ENCODE measurements around the gene TMEM255B.

DNA sequence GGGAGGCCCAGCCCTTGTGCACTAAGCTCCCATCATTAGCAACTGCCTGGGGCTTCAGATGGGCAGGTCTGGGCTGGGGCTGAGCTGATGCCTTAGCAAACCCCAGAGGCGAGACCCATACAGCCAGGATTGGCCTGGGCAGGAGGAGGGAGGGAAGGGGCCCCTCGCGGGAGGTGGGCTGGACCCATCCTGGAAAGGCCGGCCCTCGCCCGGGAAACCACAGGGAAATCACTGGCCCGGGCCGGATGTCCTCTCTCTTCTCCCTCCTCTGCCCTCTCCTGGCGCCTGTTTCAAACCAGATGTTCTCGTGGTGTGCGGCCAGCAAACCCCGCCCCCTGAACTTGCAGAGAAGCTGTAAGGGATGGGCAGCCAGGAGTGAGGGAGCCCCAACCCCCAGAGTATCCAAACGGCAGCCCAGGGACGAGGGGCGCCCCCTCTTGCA, 43.1 kb downstream of the TMEM255B start:
- TF ChIP-seq, protein P1, sequence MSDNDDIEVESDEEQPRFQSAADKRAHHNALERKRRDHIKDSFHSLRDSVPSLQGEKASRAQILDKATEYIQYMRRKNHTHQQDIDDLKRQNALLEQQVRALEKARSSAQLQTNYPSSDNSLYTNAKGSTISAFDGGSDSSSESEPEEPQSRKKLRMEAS (IDR thresholded peaks at IDR 0.05; ENCODE audit: low read depth, low read length) = no peak
- TF ChIP-seq, protein P2, sequence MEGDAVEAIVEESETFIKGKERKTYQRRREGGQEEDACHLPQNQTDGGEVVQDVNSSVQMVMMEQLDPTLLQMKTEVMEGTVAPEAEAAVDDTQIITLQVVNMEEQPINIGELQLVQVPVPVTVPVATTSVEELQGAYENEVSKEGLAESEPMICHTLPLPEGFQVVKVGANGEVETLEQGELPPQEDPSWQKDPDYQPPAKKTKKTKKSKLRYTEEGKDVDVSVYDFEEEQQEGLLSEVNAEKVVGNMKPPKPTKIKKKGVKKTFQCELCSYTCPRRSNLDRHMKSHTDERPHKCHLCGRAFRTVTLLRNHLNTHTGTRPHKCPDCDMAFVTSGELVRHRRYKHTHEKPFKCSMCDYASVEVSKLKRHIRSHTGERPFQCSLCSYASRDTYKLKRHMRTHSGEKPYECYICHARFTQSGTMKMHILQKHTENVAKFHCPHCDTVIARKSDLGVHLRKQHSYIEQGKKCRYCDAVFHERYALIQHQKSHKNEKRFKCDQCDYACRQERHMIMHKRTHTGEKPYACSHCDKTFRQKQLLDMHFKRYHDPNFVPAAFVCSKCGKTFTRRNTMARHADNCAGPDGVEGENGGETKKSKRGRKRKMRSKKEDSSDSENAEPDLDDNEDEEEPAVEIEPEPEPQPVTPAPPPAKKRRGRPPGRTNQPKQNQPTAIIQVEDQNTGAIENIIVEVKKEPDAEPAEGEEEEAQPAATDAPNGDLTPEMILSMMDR (IDR thresholded peaks at IDR 0.05; ENCODE audit: low read depth, low read length) = no peak
- TF ChIP-seq POLR2A (IDR thresholded peaks at IDR 0.05; ENCODE audit: extremely low read depth, insufficient read length) = no peak

Data from NB4 (cell line).